Heart left ventricle (tissue), 13 donors: ENCODE results near the gene CNNM4.

Experiments
- POLR2A ChIP-seq, 2 donors: fragments of 450-650 bp; IDR thresholded peaks; one replicate each; pipeline ENCODE4 v1.6.1; 2017; ENCODE audit warnings: antibody characterized with exemption in 2 of 2, mild to moderate bottlenecking in 2 of 2, moderate library complexity in 2 of 2
- TF ChIP-seq, protein P1 (sequence below), 12 donors: fragments of 200-600 bp; sonication (generic) in 4 of 12; IDR thresholded peaks; one replicate each; pipeline versions ENCODE4 v1.5.0 to v1.8.0; 2018 to 2022; ENCODE audit warnings: antibody characterized with exemption in 12 of 12, mild to moderate bottlenecking in 5 of 12
- donor health status: ischemic (EF 13 %, LVEDD 7.1; RV severe dilation, severe dysfunction).
- donor health status: DM: no; HTN: yes; CAD: no.
- donor health status: DM: no; HTN: no; CAD: no.
- donor health status: ischemic (EF 25% LVEDD 6.9; RV normal size, moderate dysfunction).
- donor health status: ischemic (EF 25% LVEDD 5.7; RV mildly dilated, moderate dysfunction).
- donor health status: ischemic (EF 35%, LVEDD 5.7; RV mildly dilated, moderate dysfunction).
- donor health status: nonischemic (EF 11% LVEDD 7.7; RV severe dilation, severe dysfunction).
- donor health status: DM: yes; HTN: yes; CAD: no.
- donor health status: PGD.
- donor health status: ischemic (EF 29% LVEDD 5.4; RV normal size, mild dysfunction).
- donor health status: nonischemic (EF 23%, LVEDD 6.1; RV moderate dilation, normal function).

GRCh38 chr2:96853321-96853720 lies 92.6 kb downstream of the CNNM4 start:
- TF ChIP-seq, protein P1, sequence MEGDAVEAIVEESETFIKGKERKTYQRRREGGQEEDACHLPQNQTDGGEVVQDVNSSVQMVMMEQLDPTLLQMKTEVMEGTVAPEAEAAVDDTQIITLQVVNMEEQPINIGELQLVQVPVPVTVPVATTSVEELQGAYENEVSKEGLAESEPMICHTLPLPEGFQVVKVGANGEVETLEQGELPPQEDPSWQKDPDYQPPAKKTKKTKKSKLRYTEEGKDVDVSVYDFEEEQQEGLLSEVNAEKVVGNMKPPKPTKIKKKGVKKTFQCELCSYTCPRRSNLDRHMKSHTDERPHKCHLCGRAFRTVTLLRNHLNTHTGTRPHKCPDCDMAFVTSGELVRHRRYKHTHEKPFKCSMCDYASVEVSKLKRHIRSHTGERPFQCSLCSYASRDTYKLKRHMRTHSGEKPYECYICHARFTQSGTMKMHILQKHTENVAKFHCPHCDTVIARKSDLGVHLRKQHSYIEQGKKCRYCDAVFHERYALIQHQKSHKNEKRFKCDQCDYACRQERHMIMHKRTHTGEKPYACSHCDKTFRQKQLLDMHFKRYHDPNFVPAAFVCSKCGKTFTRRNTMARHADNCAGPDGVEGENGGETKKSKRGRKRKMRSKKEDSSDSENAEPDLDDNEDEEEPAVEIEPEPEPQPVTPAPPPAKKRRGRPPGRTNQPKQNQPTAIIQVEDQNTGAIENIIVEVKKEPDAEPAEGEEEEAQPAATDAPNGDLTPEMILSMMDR (IDR thresholded peaks at IDR 0.05), result no peak
- TF ChIP-seq POLR2A (IDR thresholded peaks at IDR 0.05), result no peak
